ENCODE results near the gene MKX.

Gene MKX

GRCh38 chr10:27743012-27743876 lies 2.4 kb downstream of the MKX start:
- POLR2A ChIA-PET (ENCODE audit: low non-redundant PET) = interaction anchor here (0.6 kb wide), 1 partner anchor 29 kb away, joined by 3 read pairs; no protein-coding TSS in a partner anchor

GRCh38 chr10:27742195-27743011 lies 3.2 kb downstream of the MKX start:
- CTCF ChIA-PET = interaction anchor here (0.6 to 0.7 kb wide), 7 partner anchors 14 to 534 kb away, joined by 3 to 5 read pairs (median 3); no protein-coding TSS in a partner anchor
- POLR2A ChIA-PET (ENCODE audit: low non-redundant PET) = no interaction called here
- peak; percentile 92 for TF ChIP-seq CTCF (conservative IDR thresholded peaks at IDR 0.05; ENCODE audit: low read depth)
- peak overlapping the region; percentile 99 for H3K27ac ChIP-seq
- peak; percentile 70 for DNase-seq (ENCODE audit: low spot score)

More at GRCh38 chr10:27743012-27743876, 2.4 kb downstream of the MKX start:
- H3K27ac ChIP-seq = peak overlapping the region; percentile 99
- CTCF ChIA-PET = interaction anchor here (0.6 to 0.7 kb wide), 3 partner anchors 15 to 436 kb away, joined by 3 to 5 read pairs (median 4); no protein-coding TSS in a partner anchor
- no peak for DNase-seq (ENCODE audit: low spot score)
- no peak for TF ChIP-seq CTCF (conservative IDR thresholded peaks at IDR 0.05; ENCODE audit: low read depth)

GRCh38 chr10:27741173-27742091 lies 4.2 kb downstream of the MKX start:
- TF ChIP-seq CTCF (conservative IDR thresholded peaks at IDR 0.05; ENCODE audit: low read depth) = no peak
- no peak for DNase-seq (ENCODE audit: low spot score)
- ChIA-PET POLR2A (ENCODE audit: low non-redundant PET) (no interaction called here), CTCF (interaction anchor here (0.5 to 0.7 kb wide), 6 partner anchors 81 to 993 kb away, joined by 3 to 12 read pairs (median 4); no protein-coding TSS in a partner anchor)
- peak overlapping the region; percentile 99 for H3K27ac ChIP-seq

GRCh38 chr10:27736396-27736795 lies 9.2 kb downstream of the MKX start:
- ChIA-PET CTCF (interaction anchor here (0.7 kb wide), 2 partner anchors 11 to 468 kb away, joined by 3 read pairs; no protein-coding TSS in a partner anchor), POLR2A (ENCODE audit: low non-redundant PET) (no interaction called here)
- DNase-seq (ENCODE audit: low spot score) = no peak
- H3K27ac ChIP-seq = no peak overlapping the region
- TF ChIP-seq CTCF (conservative IDR thresholded peaks at IDR 0.05; ENCODE audit: low read depth) = no peak

- H3K27ac ChIP-seq = no peak overlapping the region
- ChIA-PET CTCF (no interaction called here), POLR2A (ENCODE audit: low non-redundant PET) (no interaction called here)
- DNase-seq (ENCODE audit: low spot score) = no peak
- TF ChIP-seq CTCF (conservative IDR thresholded peaks at IDR 0.05; ENCODE audit: low read depth) = no peak
These were observed 15.6 kb downstream of the MKX start for GRCh38 chr10:27730041-27730440.

All from RWPE1 (cell line).